HepG2 (cell line): Measurements from ENCODE around the gene AUP1. TPM values are rescaled to one million over a fixed set of nuclear protein-coding genes. Genes with fewer than 3 reads are reported as not detected.
A peak's percentile ranks its signal among the peaks of the same experiment; 100 is the strongest.

ENCODE experiments used
- DRAP1 ChIP-seq: IDR thresholded peaks from 2 replicates; pipeline ENCODE4 v1.6.1; 2016; ENCODE audit warnings: missing genetic modification reagents, missing compliant biosample characterization
- KAT7 ChIP-seq: IDR thresholded peaks from 2 replicates; pipeline ENCODE4 v1.6.1; 2018; ENCODE audit warnings: borderline replicate concordance, missing compliant biosample characterization
- KLF6 ChIP-seq: IDR thresholded peaks from 2 replicates; pipeline ENCODE4 v1.8.0; 2016; ENCODE audit warnings: missing biosample characterization, missing genetic modification reagents
- NFIC ChIP-seq: IDR thresholded peaks from 2 replicates; pipeline ENCODE4 v1.6.1; 2012; ENCODE audit warnings: mild to moderate bottlenecking, low read length, inconsistent platforms
- NONO ChIP-seq, 2 experiments: fragments of 450-650 bp in 1 of 2; sonication (generic) in 1 of 2; formaldehyde crosslinking in 1 of 2; IDR thresholded peaks in 1 of 2; conservative IDR thresholded peaks in 1 of 2; 2 replicates each; pipeline versions ENCODE4 v1.6.1 to v1.8.0; 2017 to 2022; ENCODE audit warnings: mild to moderate bottlenecking in 1 of 2, missing genetic modification reagents in 1 of 2, moderate library complexity in 1 of 2
- SIX1 ChIP-seq: sonication (generic); formaldehyde crosslinking; IDR thresholded peaks from 2 replicates; pipeline ENCODE4 v1.4.0; 2020; ENCODE audit warnings: missing genetic modification reagents, borderline replicate concordance
- SIX4 ChIP-seq: sonication (generic); formaldehyde crosslinking; IDR thresholded peaks from 2 replicates; pipeline ENCODE4 v1.4.0; 2020; ENCODE audit warnings: missing genetic modification reagents
- SMARCC2 ChIP-seq: fragments of 450-650 bp; IDR thresholded peaks from 2 replicates; pipeline ENCODE4 v1.6.1; 2017; ENCODE audit warnings: antibody characterized with exemption, mild to moderate bottlenecking
- SP1 ChIP-seq, 2 experiments: fragments of 450-650 bp in 1 of 2; sonication (generic) in 1 of 2; formaldehyde crosslinking in 1 of 2; IDR thresholded peaks; 2 replicates each; pipeline versions ENCODE4 v1.4.0 to v1.6.1; 2016 to 2020; ENCODE audit warnings: missing genetic modification reagents in 1 of 2
- STAT5B ChIP-seq: sonication (generic); formaldehyde crosslinking; IDR thresholded peaks from 2 replicates; pipeline ENCODE4 v1.4.0; 2020; ENCODE audit warnings: missing genetic modification reagents
- ZBTB4 ChIP-seq: sonication (generic); formaldehyde crosslinking; IDR thresholded peaks from 2 replicates; pipeline ENCODE4 v1.4.0; 2020; ENCODE audit warnings: missing genetic modification reagents, mild to moderate bottlenecking, borderline replicate concordance
- ZNF552 ChIP-seq: sonication (generic); formaldehyde crosslinking; IDR thresholded peaks from 2 replicates; pipeline ENCODE4 v1.9.0; 2022; ENCODE audit warnings: missing genetic modification reagents, mild to moderate bottlenecking, borderline replicate concordance
- ZNF616 ChIP-seq: sonication (generic); formaldehyde crosslinking; IDR thresholded peaks from 2 replicates; pipeline ENCODE4 v1.5.0; 2020; ENCODE audit warnings: low read depth, mild to moderate bottlenecking, missing genetic modification reagents
- ZNF687 ChIP-seq: sonication (generic); formaldehyde crosslinking; IDR thresholded peaks from 2 replicates; pipeline ENCODE4 v1.5.1; 2020; ENCODE audit warnings: mild to moderate bottlenecking, missing genetic modification reagents, moderate library complexity
- ZNF83 ChIP-seq: sonication (generic); formaldehyde crosslinking; IDR thresholded peaks from 2 replicates; pipeline ENCODE4 v1.4.0; 2020; ENCODE audit warnings: missing genetic modification reagents, mild to moderate bottlenecking, borderline replicate concordance
- polyA plus RNA-seq, 8 experiments: library from polyadenylated mRNA; depleted of rRNA in 3 of 8; stranded (reverse) in 7 of 8; unstranded in 1 of 8; fragments of >200 nt; fragmentation: Illumina TruSeq in 4 of 8; extraction: Trizol in 4 of 8; gene quantifications; 2 replicates each; pipeline versions ENCODE4 v1.2.1 to v1.2.3, GENCODE V29; 2011 to 2016; ENCODE audit warnings: low read depth in 4 of 8, missing spikeins in 1 of 8, mixed read lengths in 1 of 8; ENCODE audit not compliant: insufficient read depth in 1 of 8
- total RNA-seq, 5 experiments: library from RNA; depleted of rRNA; stranded (reverse); fragments of >200 nt; fragmentation: Illumina TruSeq; extraction: Trizol; gene quantifications; 2 replicates each; pipeline ENCODE4 v1.2.3, GENCODE V29; 2016; ENCODE audit warnings: low read depth in 1 of 5
- TF ChIP-seq, protein P1 (sequence below): sonication (generic); formaldehyde crosslinking; conservative IDR thresholded peaks from 2 replicates; pipeline ENCODE4 v1.5.0; 2020; ENCODE audit warnings: missing genetic modification reagents
- TF ChIP-seq, protein P2 (sequence below): sonication (generic); formaldehyde crosslinking; IDR thresholded peaks from 2 replicates; pipeline ENCODE4 v1.5.1; 2020; ENCODE audit warnings: mild to moderate bottlenecking, missing genetic modification reagents, borderline replicate concordance

Gene AUP1
- total and polyA plus RNA-seq, 2 of the 13 experiments (the other 11 are each of a cell fraction or from before 2014, with no cell fraction given): 174 to 267 TPM

DNA sequence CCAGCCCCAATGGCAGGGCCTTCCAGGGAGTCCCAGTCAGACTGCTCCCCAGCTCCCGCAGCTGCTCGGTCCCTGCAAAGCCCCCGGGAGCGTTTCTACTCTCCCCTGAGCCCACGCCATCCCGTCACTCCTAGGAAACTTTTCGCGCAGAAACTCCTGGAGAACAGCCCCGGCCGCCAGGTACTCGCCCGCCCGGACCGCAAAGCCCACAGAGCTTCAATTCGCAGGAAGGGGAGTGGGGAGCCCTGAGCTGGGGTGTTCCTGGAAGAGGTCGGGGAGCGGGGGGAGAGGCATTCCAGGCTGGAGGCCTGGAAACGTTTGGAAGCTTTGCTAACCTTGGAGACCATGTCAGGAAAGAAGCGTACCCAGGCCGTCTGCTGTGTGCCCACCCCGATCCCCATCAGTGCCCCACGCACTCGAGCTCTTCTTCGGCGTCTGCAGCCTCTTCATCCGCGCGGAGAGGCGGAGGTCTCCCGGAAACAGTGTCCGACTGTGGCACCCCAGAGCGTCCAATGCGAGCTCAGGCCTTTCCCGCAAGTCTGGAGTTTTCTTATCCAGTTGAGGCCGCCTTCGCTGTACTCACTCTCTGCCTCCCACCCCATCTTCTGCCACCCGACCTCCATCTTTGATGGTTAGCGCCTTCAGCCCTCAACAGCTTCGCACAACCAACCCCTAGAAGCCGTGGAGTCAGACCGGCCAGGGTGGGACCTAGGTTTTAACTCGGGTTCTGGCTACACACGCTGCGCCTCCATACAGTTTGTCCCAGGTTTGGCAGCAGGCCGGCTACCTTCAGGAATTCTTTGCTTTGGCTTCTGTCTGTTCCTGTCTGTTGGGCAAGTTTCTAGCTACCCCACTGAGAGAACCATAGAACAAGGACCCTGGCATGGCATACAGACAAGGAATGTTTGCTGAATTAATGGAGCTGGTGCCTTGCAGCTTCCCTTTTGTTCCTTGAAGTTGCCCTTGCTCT lies 25.7 kb downstream of the AUP1 start (continued):
- TF ChIP-seq ZBTB4 (CRISPR knock-in tag) (no peak), ZNF83 (CRISPR knock-in tag) (no peak), SIX4 (CRISPR knock-in tag) (no peak), KLF6 (CRISPR knock-in tag) (0 out of 2 replicates have a peak, but pooled peaks have one; percentile 40), SP1 (IDR thresholded peaks at IDR 0.05) (no peak), SP1 (CRISPR knock-in tag; IDR thresholded peaks at IDR 0.05) (no peak), ZNF616 (CRISPR knock-in tag) (no peak), KAT7 (no peak), DRAP1 (CRISPR knock-in tag) (no peak), NFIC (no peak), SMARCC2 (no peak), SIX1 (CRISPR knock-in tag) (no peak), NONO (IDR thresholded peaks at IDR 0.05) (no peak), NONO (CRISPR knock-in tag; conservative IDR thresholded peaks at IDR 0.05) (no peak), STAT5B (CRISPR knock-in tag) (no peak), ZNF552 (CRISPR knock-in tag) (no peak), ZNF687 (CRISPR knock-in tag) (no peak)
- TF ChIP-seq, protein P1, sequence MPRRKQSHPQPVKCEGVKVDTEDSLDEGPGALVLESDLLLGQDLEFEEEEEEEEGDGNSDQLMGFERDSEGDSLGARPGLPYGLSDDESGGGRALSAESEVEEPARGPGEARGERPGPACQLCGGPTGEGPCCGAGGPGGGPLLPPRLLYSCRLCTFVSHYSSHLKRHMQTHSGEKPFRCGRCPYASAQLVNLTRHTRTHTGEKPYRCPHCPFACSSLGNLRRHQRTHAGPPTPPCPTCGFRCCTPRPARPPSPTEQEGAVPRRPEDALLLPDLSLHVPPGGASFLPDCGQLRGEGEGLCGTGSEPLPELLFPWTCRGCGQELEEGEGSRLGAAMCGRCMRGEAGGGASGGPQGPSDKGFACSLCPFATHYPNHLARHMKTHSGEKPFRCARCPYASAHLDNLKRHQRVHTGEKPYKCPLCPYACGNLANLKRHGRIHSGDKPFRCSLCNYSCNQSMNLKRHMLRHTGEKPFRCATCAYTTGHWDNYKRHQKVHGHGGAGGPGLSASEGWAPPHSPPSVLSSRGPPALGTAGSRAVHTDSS (CRISPR knock-in tag): no peak
- TF ChIP-seq, protein P2, sequence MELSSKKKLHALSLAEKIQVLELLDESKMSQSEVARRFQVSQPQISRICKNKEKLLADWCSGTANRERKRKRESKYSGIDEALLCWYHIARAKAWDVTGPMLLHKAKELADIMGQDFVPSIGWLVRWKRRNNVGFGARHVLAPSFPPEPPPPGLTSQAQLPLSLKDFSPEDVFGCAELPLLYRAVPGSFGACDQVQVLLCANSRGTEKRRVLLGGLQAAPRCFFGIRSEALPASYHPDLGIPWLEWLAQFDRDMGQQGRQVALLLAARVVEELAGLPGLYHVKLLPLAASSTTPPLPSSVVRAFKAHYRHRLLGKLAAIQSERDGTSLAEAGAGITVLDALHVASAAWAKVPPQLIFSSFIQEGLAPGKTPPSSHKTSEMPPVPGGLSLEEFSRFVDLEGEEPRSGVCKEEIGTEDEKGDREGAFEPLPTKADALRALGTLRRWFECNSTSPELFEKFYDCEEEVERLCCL (CRISPR knock-in tag): no peak
